Femur (tissue), 1 donor: ENCODE measurements around the gene SULF2.
A peak's percentile ranks its signal among the peaks of the same experiment; 100 is the strongest.
"Not testable (repeated sequence)": the region's sequence is repeated elsewhere in the genome, so short reads cannot be mapped to it uniquely, and the experiment has no call there.

Source experiments
- DNase-seq: peaks from one replicate; pipeline ENCODE4 v3.0.0-alpha.2; 2017

SULF2 gene

GRCh38 chr20:47785311-47785853 is at the start of gene SULF2:
Gene SULF2, minus strand, starts transcription at chr20:47785481. Its CDS starts 28,118 bp downstream, at chr20:47757363.
- DNase-seq = peak; percentile 79

GRCh38 chr20:47831675-47832074 is 46.4 kb upstream of the SULF2 start:
- not testable (repeated sequence) for DNase-seq

GRCh38 chr20:47826716-47827115 is 41.4 kb upstream of the SULF2 start:
- not testable (repeated sequence) for DNase-seq

- DNase-seq = not testable (repeated sequence)
Measured at GRCh38 chr20:47826006-47826405, 40.7 kb upstream of the SULF2 start.

- DNase-seq = no peak
Measured at GRCh38 chr20:47825011-47825762, 39.9 kb upstream of the SULF2 start.

GRCh38 chr20:47823941-47824340 is 38.7 kb upstream of the SULF2 start:
- DNase-seq = not testable (repeated sequence)

- no peak for DNase-seq
Measured at GRCh38 chr20:47821481-47822100, 36.3 kb upstream of the SULF2 start.

GRCh38 chr20:47818996-47819609 is 33.8 kb upstream of the SULF2 start:
- no peak for DNase-seq

- DNase-seq = no peak
Measured at GRCh38 chr20:47818466-47818865, 33.2 kb upstream of the SULF2 start.

GRCh38 chr20:47818016-47818415 is 32.7 kb upstream of the SULF2 start:
- DNase-seq = peak; percentile 29

- DNase-seq = no peak
Measured at GRCh38 chr20:47817573-47817972, 32.3 kb upstream of the SULF2 start.

GRCh38 chr20:47816487-47817451 is 31.5 kb upstream of the SULF2 start:
- no peak for DNase-seq

GRCh38 chr20:47815866-47816265 is 30.6 kb upstream of the SULF2 start:
- no peak for DNase-seq

- no peak for DNase-seq
Measured at GRCh38 chr20:47815416-47815806, 30.1 kb upstream of the SULF2 start.

- no peak for DNase-seq
Measured at GRCh38 chr20:47814632-47815415, 29.5 kb upstream of the SULF2 start.

GRCh38 chr20:47810721-47811347 is 25.6 kb upstream of the SULF2 start:
- peak; percentile 21 for DNase-seq

- DNase-seq = peak; percentile 22
Measured at GRCh38 chr20:47810116-47810677, 24.9 kb upstream of the SULF2 start.

GRCh38 chr20:47809161-47809960 is 24.1 kb upstream of the SULF2 start:
- peak; percentile 22 for DNase-seq

- peak; percentile 7 for DNase-seq
Measured at GRCh38 chr20:47805951-47806350, 20.7 kb upstream of the SULF2 start.

GRCh38 chr20:47804972-47805371 is 19.7 kb upstream of the SULF2 start:
- DNase-seq = not testable (repeated sequence)
